ENCODE data around the gene GTF2F2.

GTF2F2 gene

DNA sequence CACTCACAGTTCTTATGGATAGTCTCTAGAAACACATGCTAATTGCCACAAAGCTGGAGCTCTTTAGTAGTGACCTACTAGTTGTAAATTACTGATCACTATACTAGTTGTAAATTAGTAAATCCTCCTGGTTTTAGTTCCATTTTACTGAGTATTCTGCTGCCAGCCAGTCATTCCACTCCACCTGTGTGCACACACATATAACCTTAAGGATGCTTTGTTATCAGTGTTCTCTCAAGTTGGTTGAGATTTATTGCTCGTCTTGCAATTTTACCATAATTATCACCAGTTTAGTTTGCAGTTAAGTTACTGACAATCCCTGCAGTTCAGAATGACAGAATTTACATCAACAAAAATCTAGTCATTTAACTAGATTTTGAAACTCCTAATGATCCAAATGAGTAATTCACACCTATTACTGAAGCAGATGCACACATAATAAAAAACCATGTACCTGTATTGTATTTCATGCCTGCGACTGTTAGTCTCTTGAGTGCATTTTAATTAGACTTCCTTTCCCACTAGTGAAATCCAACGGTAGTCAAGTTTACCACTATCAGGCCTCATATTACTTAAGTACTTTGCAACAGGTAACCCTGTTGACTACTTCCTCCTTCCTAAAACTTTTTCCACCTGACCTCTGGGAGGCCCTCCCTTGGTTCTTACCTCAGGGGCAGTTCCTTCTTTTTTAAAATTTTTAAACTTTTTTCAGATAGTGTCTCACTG, 213.1 kb downstream of the GTF2F2 start:
- DNase-seq (ENCODE audit: low read depth in 3 of 3): no peak
